GM19240 (cell line): ENCODE measurements around the gene IER5L.
"Not testable (repeated sequence)": the region's sequence is repeated elsewhere in the genome, so short reads cannot be mapped to it uniquely, and the experiment has no call there.

Source experiments
- DNase-seq: peaks from one replicate; pipeline ENCODE4 v3.0.0; 2011; ENCODE audit warnings: low spot score; ENCODE audit not compliant: insufficient read length

IER5L gene

DNA sequence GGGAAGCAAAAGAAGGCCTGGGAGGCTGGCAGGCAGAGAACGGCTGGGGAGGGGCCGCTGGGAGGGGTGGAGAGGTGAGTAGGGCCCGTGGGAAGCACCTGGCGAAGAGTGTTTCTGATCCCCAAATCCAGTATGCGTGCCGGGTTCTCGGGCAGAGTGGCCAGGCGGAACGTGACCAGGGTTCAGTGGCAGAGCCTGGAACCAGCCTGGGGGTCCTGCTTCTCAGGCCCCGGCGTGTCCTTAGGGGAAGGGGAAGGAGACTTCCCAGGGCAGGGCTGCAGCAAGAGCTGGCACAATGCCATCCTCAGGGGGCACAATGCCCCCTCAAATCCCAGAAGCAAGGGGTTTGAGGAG, 25.5 kb upstream of the IER5L start:
- DNase-seq = no peak

GRCh38 chr9:129202613-129203555, 24.8 kb upstream of the IER5L start:
- peak; percentile 68 for DNase-seq

GRCh38 chr9:129201866-129202265, 23.8 kb upstream of the IER5L start:
- no peak for DNase-seq

DNA sequence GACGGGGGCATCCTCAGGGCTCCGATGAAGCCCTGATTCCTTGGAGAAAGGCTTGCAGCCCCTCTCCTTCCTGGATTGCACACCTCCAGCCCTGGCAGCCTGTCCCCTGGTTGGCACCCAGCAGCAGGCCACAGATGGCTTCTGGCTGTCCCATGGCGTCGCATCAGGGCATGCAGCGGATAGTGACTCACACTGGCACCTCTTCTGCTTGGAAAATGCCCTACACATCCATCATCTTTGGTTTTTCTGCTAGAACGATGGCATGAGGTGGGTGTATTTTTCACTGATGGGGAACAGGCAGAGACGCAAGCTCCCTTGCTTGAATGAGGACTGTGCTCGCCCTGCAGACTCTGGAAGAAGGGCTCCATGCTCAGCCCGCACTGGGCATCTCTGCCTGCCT, 23.2 kb upstream of the IER5L start:
- DNase-seq = no peak

GRCh38 chr9:129200255-129200654, 22.2 kb upstream of the IER5L start:
- no peak for DNase-seq

- no peak for DNase-seq
Measured at GRCh38 chr9:129199044-129199435, 21.0 kb upstream of the IER5L start.

DNA sequence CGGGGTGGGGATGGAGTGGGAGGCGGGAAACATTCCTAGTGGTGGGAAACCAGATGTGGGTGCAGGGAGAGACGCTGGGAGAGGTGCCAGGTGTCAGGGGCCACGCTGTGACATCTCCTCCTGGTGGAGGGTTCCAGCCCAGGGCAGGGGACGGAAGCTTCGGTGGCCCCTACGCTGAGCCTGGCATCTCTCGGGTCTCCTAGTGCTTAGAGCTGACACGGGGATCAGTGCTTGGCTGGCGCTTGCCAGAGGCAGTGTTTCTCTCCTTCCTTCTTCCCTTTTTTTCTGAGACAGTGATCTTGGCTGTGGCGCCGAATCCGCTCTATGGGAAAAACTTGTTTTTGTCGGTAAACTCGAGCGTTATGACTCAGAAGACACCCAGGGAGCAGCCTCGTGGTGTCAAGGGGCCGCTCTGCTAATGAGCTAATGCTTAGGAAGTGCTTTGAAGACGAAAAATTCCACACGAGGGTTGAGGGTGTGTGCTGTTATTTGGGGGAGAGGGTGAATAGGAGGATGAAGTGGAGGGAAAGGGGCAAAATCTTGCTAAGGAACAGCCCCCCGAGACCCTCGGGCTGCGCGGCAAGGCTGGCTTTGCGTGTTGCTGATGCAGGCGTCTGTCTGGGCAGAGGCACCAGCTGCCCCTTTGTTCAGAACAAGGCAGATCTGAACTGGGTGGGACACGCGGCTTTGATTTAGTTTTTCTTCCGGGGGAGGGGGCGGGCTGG, 20.4 kb upstream of the IER5L start:
- DNase-seq = no peak

GRCh38 chr9:129197978-129198318, 19.9 kb upstream of the IER5L start:
- no peak for DNase-seq

GRCh38 chr9:129197045-129197444, 19.0 kb upstream of the IER5L start:
- not testable (repeated sequence) for DNase-seq

GRCh38 chr9:129195606-129196005, 17.5 kb upstream of the IER5L start:
- no peak for DNase-seq

- no peak for DNase-seq
Measured at GRCh38 chr9:129194221-129194620, 16.2 kb upstream of the IER5L start.

DNA sequence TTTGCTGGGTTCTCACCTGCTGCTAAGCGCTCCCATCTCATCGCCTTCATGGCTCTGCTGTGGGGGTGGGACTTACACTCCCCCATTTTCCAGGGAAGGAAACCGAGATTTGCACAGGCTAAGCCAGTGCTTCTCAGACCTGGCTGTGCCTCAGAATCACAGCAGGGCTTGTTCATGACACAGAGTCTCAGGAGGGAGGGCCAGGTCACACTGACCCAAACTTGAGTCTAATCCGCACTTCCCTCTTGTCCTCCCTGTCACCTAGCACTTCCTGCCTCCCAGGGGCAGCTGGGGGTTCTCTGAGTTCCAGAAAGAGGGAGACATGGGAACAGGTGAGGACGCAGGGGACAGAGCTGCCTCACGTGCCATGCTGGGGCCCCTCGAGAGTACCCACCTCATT, 15.6 kb upstream of the IER5L start:
- no peak for DNase-seq

DNA sequence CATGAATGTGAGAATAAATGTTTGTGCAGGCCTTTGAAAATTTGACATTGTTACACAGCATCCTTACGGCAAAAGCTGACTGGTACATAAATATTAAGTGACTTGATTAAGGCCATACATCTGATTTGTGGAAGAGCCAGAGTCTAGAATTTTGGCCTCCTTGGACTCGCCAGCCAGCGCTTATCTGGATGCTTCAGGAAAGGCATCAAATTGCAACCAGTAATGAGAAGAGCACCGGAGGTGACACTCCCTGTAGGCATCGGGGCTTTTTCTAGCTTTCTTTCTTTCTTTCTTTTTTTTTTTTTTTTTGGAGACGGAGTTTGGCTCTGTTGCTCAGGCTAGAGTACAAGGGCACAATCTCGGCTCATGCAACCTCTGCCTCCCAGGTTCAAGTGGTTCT, 13.2 kb upstream of the IER5L start:
- DNase-seq = no peak

DNA sequence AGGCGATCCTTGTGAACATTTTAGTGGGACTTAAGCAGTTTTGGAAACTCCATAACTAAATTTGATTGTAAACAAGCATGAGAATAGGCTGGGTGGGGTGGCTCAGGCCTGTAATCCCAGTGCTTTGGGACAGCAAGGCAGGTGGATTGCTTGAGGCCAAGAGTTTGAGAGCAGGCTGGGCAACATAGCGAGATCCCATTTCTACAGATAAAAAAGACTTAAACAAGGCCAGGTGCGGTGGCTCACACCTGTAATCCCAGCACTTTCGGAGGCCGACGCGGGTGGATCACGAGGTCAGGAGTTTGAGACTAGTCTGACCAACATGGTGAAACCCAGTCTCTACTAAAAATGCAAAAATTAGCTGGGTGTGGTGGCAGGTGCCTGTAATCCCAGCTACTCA, 11.9 kb upstream of the IER5L start:
- not testable (repeated sequence) for DNase-seq

- no peak for DNase-seq
Measured at GRCh38 chr9:129187042-129187441, 9.0 kb upstream of the IER5L start.

- DNase-seq = no peak
Measured at GRCh38 chr9:129185991-129186390, 7.9 kb upstream of the IER5L start.

DNA sequence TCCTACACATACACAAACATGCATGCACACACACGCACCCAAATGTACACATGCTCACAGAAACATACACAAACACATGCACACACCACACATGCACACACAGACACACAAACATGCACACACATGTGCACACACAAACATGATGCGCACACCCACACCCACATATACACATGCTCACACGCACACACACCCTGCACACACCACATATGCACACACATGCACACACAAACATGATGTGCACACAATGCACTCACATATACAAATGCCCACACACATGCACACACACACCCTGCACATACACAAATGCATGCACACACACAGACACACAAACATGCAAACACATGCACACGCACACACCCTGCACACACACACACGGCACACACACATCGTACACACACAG, 7.3 kb upstream of the IER5L start:
- DNase-seq = no peak

DNA sequence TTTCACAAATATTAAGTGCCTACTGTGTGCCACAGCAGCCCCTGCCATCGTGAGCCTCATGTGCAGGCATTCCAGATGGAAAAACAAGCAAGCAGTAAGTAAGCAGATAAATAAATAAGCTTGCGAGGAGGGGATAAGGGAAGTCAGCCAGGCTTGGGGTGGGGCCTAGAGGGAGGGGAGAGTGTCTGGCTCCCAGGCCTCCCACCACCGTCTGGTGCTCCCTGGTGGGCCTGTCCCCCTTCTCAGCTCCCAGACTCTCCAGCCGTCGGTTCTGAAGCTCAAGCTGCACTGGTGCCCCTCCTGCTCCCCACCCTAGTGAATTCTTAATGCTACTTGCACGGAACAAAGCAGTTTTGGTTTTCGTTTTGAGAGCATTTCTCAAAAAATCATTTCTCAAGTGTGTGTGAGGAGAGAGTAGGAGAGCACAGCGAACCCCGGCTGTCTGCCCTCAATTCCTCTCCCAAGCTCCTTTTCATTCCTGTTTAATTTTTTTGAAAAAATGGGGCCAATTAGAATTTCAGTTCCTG, 6.6 kb upstream of the IER5L start:
- DNase-seq = no peak

DNA sequence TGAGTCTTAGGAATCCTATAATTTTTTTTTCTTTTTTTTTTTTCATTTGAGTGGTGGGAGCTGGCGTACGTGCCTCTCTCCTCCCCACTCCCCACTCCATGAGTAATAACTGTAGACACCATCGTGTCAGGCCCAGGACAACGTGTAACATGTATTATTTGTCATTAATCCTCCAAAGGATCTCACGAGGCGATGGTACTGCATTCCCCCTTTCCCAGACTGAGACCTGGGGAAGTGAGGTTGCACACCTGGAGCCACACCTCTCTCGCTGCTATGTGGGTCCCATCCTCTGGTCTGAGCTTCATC, 6.1 kb upstream of the IER5L start:
- DNase-seq = no peak

DNA sequence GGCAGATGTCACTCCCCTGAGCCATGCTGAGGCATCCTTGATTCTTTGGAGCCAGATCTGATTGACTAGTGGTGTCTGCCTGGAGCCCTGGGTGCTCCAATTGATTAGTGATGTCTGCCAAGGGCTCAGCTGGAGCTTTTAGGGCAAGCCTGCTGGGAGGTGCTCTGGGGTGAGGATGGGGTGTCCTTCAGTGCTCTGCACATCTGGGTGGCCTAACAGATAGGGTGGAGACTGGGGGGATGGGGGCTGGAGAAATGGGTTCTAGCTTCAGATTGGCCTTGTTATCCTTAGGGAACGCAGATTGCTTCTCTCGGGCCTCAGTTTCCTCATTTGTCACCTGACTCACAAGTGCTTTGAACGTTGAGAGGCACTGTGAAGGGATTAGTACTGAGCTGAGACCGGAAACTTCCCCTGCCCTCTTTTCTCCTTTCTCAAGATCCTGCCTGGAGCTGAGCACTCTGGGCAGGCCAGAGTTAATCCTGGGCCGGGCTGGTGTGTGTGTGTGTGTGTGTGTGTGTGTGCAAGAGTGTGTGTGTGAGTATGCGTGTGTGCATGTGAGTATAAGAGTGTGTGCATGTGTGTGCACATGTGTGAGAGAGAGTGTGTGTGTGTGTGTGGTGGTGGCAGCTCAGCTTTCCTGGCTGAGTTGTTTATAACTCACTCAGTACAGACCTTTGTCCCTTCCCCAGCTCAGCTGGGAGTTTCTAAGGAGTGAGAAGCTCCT, 5.6 kb upstream of the IER5L start:
- DNase-seq = no peak

DNA sequence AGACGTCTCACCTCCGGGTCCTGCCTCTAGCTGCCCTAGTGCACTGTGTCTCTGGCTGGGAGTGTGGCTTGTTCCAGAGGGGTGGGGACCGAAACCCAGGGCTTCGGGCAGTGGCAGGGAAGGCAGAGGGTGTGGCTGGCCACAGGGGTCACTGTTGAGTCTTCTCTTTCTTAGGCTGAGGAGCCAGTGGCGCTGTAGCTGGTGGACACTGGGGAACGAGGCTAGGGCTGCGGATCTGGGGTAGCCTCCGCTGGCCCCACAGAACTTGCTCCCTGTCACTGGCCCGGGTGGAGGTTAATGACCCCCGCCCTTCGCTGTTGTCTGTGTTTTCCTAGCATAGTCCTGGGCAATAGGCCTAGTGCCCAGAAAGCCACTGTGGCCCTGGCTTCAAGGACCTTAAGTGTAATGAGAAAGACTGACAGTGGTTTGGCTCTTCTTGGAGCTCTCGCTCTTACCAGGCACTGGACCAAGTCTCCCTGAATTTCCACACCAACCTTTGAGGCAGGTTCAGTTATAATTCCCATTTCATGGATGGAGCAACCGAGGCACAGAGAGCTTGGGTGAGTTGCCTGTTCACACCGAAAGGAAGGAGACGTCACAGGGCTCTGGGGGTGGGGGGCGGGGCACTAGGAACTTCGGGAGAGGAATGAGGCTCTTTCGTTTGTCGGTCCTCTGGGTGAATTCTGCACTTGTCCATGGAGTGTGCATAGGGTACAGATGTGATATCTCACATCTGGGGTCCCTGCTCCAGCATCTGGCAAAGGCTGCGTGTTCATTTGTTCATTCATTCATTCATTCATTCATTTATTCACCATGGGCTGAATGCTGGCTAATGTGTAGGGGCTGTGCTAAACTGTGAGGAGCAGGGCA, 4.8 kb upstream of the IER5L start:
- DNase-seq = no peak
